Ascending aorta (tissue), 2 donors: ENCODE data around the gene PCMT1. TPM values are rescaled to one million over a fixed set of nuclear protein-coding genes. Genes with fewer than 3 reads are reported as not detected.
"Not testable (repeated sequence)": the region's sequence is repeated elsewhere in the genome, so short reads cannot be mapped to it uniquely, and the experiment has no call there.

ENCODE experiments used
- DNase-seq, 2 donors: peaks; one replicate each; pipeline ENCODE4 v3.0.0-alpha.2; 2019; ENCODE audit warnings: low spot score in 2 of 2
- H3K27ac ChIP-seq, 2 donors: fragments of 200-600 bp; sonication (generic); one replicate each; pipeline ENCODE4 v1.5.1; 2016 to 2017; ENCODE audit warnings: mild to moderate bottlenecking in 1 of 2
- H3K27me3 ChIP-seq: fragments of 200-600 bp; sonication (generic); one replicate; pipeline ENCODE4 v1.5.1; 2017
- H3K36me3 ChIP-seq, 2 donors: fragments of 200-600 bp; sonication (generic); one replicate each; pipeline ENCODE4 v1.5.1; 2016
- H3K4me1 ChIP-seq, 2 donors: fragments of 200-600 bp; sonication (generic); one replicate each; pipeline ENCODE4 v1.5.1; 2016 to 2017; ENCODE audit warnings: mild to moderate bottlenecking in 1 of 2
- H3K4me3 ChIP-seq, 2 donors: fragments of 200-600 bp; sonication (generic); one replicate each; pipeline ENCODE4 v1.5.1; 2016 to 2017; ENCODE audit warnings: mild to moderate bottlenecking in 1 of 2
- H3K9me3 ChIP-seq, 2 donors: fragments of 200-600 bp; sonication (generic); one replicate each; pipeline ENCODE4 v1.5.1; 2016
- CTCF ChIP-seq, 3 experiments: fragments of 200-600 bp in 2 of 3; fragments of 450-650 bp in 1 of 3; sonication (generic) in 2 of 3; IDR thresholded peaks; one replicate each; pipeline ENCODE4 v1.5.1; 2016 to 2019; ENCODE audit warnings: antibody characterized with exemption in 3 of 3, mild to moderate bottlenecking in 1 of 3, moderate library complexity in 1 of 3
- intact Hi-C: fragments of 100-400 bp; cut with DNase I; formaldehyde crosslinking; loops from one replicate; pipeline ENCODE4 v1.15.1; 2023
- total RNA-seq: library from RNA; depleted of rRNA; stranded (reverse); fragments of >200 nt; gene quantifications from one replicate; pipeline ENCODE4 v1.1.0, GENCODE V29; 2016

Gene PCMT1
- total RNA-seq, 1 donor from 2014 or later, result 23.5 TPM

DNA sequence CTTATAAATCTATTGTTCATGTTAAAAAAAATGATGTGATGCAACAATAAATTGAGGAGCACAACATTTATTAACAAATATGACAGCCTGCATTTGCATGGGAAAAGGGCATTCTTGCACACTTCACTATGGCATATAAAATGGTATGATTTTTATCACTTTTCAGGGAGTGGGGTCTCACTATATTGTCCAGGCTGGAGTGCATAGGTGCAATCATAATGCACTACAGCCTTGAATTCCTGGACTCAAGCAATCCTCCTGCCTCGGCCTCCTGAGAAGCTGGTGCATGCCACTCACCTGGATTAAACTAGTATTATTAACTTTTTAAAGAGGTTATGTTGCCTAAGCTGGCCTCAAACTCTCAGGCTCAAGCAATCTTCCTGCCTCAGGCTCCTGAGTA lies 14.6 kb upstream of the PCMT1 start:
- intact Hi-C loops, result no loop called here
- Histone ChIP-seq H3K4me1 (no peaks in the 10 kb centered on the region), H3K4me3 (no peak overlapping the region), H3K27me3 (no peaks in the 10 kb centered on the region), H3K36me3 (peaks cover 61 to 63% of the 10 kb centered on the region in 2 donors), H3K27ac (no peak overlapping the region), H3K9me3 (no peaks in the 10 kb centered on the region)
- TF ChIP-seq CTCF (IDR thresholded peaks at IDR 0.05), result no peak
- no peak for DNase-seq

DNA sequence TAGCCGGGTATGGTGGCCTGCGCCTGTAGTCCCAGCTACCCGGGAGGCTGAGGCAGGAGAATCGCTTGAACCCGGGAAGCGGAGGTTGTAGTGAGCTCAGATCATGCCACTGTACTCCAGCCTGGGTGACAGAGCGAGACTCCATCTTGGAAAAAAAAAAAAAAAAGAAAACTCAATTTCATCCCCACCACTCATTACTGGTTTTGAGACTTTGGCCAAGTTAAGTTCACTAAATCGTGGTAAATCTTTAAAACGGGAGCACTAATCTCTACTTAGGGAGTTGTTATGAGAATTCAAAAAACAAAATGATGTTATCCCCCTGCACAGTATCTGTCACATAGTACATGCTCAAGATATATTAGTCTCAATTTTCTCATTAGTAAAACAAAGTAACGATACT lies 4.3 kb upstream of the PCMT1 start:
- not testable (repeated sequence) for H3K27me3 ChIP-seq, H3K9me3 ChIP-seq, H3K4me1 ChIP-seq, H3K27ac ChIP-seq, DNase-seq
- H3K4me3 ChIP-seq, result peak overlapping the region; percentile 70 to 73
- peaks cover 23 to 24% of the 10 kb centered on the region in 2 donors for H3K36me3 ChIP-seq
- intact Hi-C loops, result loop anchor here (10.0 kb wide), 1 partner anchor 180 kb away; the partner anchor contains the start of gene RAET1G

DNA sequence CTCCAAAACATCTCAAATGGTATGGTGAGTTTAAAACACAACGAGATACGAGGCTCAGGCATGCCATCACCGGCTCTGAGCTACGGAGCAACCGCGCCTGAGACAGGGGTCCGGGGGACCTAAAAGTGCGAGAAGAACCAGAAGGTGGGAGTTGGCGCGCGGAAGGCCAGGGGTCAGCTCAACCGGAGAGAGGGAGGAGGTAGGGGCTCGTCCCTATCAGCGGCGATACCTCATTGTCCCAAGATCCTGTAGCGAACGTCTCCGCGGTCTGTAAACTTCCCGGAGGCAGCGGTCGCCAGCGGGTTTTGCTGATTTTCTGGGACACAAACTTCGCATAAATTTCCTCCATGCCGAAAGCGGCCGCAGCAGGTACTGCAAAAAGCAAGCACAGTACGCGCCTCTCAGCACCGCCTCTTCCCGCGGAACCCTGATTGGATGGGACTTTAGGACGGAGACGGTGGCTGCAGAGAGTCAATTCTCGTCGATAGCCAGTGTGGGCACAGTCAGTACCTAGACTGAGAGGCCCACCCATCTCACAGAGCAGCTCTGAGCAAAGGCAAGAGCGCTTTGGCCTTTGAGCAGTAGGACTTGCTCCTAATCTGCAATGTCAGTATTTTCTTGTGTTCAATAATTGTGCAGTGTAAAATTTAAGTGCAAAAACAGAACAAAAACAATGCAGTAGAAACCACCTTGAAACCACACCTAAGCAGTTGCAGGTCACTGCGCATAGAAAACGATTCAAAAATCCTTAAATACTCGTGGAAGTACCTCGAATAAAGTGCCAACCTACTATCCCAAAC lies 3.2 kb upstream of the PCMT1 start, which contains the start of gene NUP43:
TSS of gene NUP43 (minus strand) at position 383 of the 800 bp plus-strand sequence. CDS start at position 349, 34 bp downstream.
- H3K36me3 ChIP-seq, result peaks cover 13 to 14% of the 10 kb centered on the region in 2 donors
- peak within 1 kb of the TSS; percentile 69 to 74 for H3K27ac ChIP-seq
- H3K9me3 ChIP-seq, result no peaks in the 10 kb centered on the region
- H3K27me3 ChIP-seq, result no peaks in the 10 kb centered on the region
- H3K4me3 ChIP-seq, result peak within 1 kb of the TSS; percentile 70 to 73
- intact Hi-C loops, result loop anchor here (1.0 to 10.0 kb wide), 2 partner anchors 28 to 178 kb away; partner anchors contain the start of genes LATS1 and RAET1G
- DNase-seq, result peak; percentile 64 to 96
- peak; percentile 48 to 57 (median 49) for TF ChIP-seq CTCF (IDR thresholded peaks at IDR 0.05)
- H3K4me1 ChIP-seq, result peaks cover 0 to 15% of the 10 kb centered on the region in 2 donors

DNA sequence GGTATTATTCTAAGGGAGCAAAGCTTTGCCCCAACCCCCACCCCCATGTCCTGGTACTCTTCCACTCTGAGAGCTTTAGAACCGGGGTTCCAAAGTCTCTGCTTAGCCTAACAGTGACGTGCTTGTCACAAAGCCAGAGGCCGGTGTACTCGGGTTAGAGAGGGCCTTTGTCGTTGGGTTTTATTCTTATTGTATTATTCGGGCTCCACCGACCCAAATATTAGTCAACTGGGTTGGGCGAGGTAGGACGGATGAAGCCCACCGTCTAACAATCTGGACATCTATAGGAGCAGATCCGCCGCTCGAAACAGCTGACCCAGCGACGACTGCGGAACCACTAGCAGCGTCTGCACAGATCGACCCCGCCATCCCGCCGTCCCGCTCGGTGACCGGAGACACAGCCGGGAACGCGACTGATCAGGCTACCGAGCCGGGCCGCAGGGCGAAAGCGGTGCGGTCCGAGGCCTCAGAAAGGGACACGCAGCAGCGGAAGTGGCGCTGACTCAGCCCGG lies 403 bp upstream of the PCMT1 start:
- Histone ChIP-seq H3K27ac (peak overlapping the region; percentile 86 to 90), H3K4me1 (peaks cover 0 to 18% of the 10 kb centered on the region in 2 donors), H3K4me3 (peak overlapping the region; percentile 85 to 96)
- not testable (repeated sequence) for H3K9me3 ChIP-seq, H3K36me3 ChIP-seq, H3K27me3 ChIP-seq, DNase-seq
- intact Hi-C loops, result loop anchor here (10.0 kb wide), 1 partner anchor 176 kb away; the partner anchor contains the start of gene RAET1G

- Histone ChIP-seq H3K27me3 (no peaks in the 10 kb centered on the region), H3K4me3 (peak overlapping the region; percentile 85 to 96), H3K27ac (peak overlapping the region; percentile 86 to 90), H3K9me3 (no peaks in the 10 kb centered on the region), H3K4me1 (peaks cover 0 to 18% of the 10 kb centered on the region in 2 donors), H3K36me3 (no peaks in the 10 kb centered on the region)
- intact Hi-C loops, result loop anchor here (2.0 kb wide), 1 partner anchor 113 kb away; no protein-coding TSS in a partner anchor
- peak in 1 of 2 donors; percentile 72 for DNase-seq
- no peak for TF ChIP-seq CTCF (IDR thresholded peaks at IDR 0.05)
Measured at GRCh38 chr6:149750136-149750609, 632 bp downstream of the PCMT1 start.

DNA sequence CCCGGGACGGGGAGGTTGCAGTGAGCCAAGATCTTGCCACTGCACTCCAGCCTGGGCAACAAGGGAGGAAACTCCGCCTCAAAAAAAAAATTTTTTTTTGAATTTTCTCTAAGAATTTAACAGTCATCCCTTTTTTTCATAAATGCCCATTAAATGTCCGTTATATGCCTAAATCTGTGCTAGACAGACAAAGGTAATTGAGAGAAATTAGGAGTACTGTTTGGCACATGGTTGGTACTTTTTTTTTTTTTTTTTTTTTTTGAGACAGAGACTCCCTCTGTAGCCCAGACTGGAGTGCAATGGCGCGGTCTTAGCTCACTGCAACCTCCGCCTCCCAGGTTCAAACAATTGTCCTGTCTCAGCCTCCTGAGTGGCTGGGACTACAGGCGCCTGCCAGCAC lies 1.7 kb downstream of the PCMT1 start:
- Histone ChIP-seq H3K4me3 (peak overlapping the region in 1 of 2 donors; percentile 85), H3K27me3 (no peaks in the 10 kb centered on the region), H3K27ac (no peak overlapping the region), H3K9me3 (no peaks in the 10 kb centered on the region), H3K36me3 (no peaks in the 10 kb centered on the region), H3K4me1 (peaks cover 0 to 14% of the 10 kb centered on the region in 2 donors)
- intact Hi-C loops, result loop anchor here (2.0 kb wide), 1 partner anchor 112 kb away; no protein-coding TSS in a partner anchor
- no peak for TF ChIP-seq CTCF (IDR thresholded peaks at IDR 0.05)
- no peak for DNase-seq

GRCh38 chr6:149751920-149752319 lies 2.4 kb downstream of the PCMT1 start:
- H3K4me1 ChIP-seq, result peaks cover 0 to 14% of the 10 kb centered on the region in 2 donors
- not testable (repeated sequence) for DNase-seq, H3K27ac ChIP-seq, H3K4me3 ChIP-seq, H3K27me3 ChIP-seq, H3K36me3 ChIP-seq, H3K9me3 ChIP-seq
- intact Hi-C loops, result loop anchor here (2.0 kb wide), 1 partner anchor 111 kb away; no protein-coding TSS in a partner anchor
